Pancreas (tissue), 10 donors: Measurements from ENCODE around the gene POLN. TPM values are rescaled to one million over a fixed set of nuclear protein-coding genes. Genes with fewer than 3 reads are reported as not detected.
A peak's percentile ranks its signal among the peaks of the same experiment; 100 is the strongest.

Experiments used
- ATAC-seq, 4 donors: fragments of 200-7000 bp; cut with Tn5 transposase; one replicate each; pipeline versions ENCODE4 v1.8.0 to v1.9.1; 2020; ENCODE audit warnings: mild to moderate bottlenecking in 4 of 4, moderate library complexity in 4 of 4
- DNase-seq, 6 donors: peaks; one replicate each; pipeline ENCODE4 v3.0.0-alpha.2; 2020
- FAIRE-seq: peaks from 2 replicates; lab custom pipeline; 2012; peaks lifted over from hg19 to GRCh38; lab: Jason Lieb, UNC
- H3K27ac ChIP-seq, 4 donors: fragments of 200-600 bp; sonication (generic); 1 replicate in 3 of 4; 2 replicates in 1 of 4; pipeline versions ENCODE4 v1.5.0 to v1.8.0; 2020
- H3K27me3 ChIP-seq, 4 donors: fragments of 200-600 bp; one replicate each; pipeline ENCODE4 v1.8.0; 2021
- H3K36me3 ChIP-seq, 3 donors: fragments of 200-600 bp; sonication (generic) in 1 of 3; one replicate each; pipeline versions ENCODE4 v1.5.0 to v1.8.0; 2020 to 2021
- H3K4me1 ChIP-seq, 3 donors: fragments of 200-600 bp; one replicate each; pipeline ENCODE4 v1.8.0; 2021
- H3K4me3 ChIP-seq, 4 donors: fragments of 200-600 bp; sonication (generic) in 2 of 4; one replicate each; pipeline versions ENCODE4 v1.5.0 to v1.8.0; 2020 to 2021
- H3K9me3 ChIP-seq, 4 donors: fragments of 200-600 bp; one replicate each; pipeline ENCODE4 v1.8.0; 2021
- WGBS, 2 donors: extraction: QIAGEN DNeasy Blood & Tissue Kit; methylation state at CpG; one replicate each; pipeline ENCODE4 v1.1.7; 2013; 5-methylcytosine and 5-hydroxymethylcytosine counted together
- intact Hi-C, 3 donors: fragments of 100-400 bp; cut with DNase I; formaldehyde crosslinking; loops; one replicate each; pipeline versions ENCODE4 v1.11.1 to v1.14.2; 2022
- polyA plus RNA-seq, 2 donors: library from polyadenylated mRNA; stranded (reverse); fragments of 200-250 nt; gene quantifications; one replicate each; pipeline ENCODE4 v1.2.3, GENCODE V29; 2013
- total RNA-seq, 6 donors: library from RNA; stranded (reverse); fragmentation: NEBNext Ultra II Directional in 4 of 6; extraction: Animal tissue kit (Norgen Biotek cat#: 25700) in 4 of 6; gene quantifications; one replicate each; pipeline versions ENCODE4 v1.2.1 to v1.2.4, GENCODE V29; 2021 to 2023
- TF ChIP-seq, protein P1 (sequence below), 4 donors: fragments of 200-600 bp; sonication (generic) in 3 of 4; IDR thresholded peaks; one replicate each; pipeline versions ENCODE4 v1.5.0 to v1.8.0; 2021; ENCODE audit warnings: antibody characterized with exemption in 4 of 4
- donor health status: healthy with polysubstance abuse.
- donor health status: DM: no; HTN: no; CAD: no; lungs with moderate emphysema.
- donor health status: DM: no; HTN: no; CAD: no.
- donor health status: control.
- donor health status: control.
- donor health status: Bipolar disorder and iron deficiency.
- donor health status: DM: yes; HTN: yes; CAD: no.
- donor health status: DM: no; HTN: no; CAD: no.
- donor health status: DM: no; HTN: no; CAD: no.
- donor health status: DM: yes; HTN: yes; CAD: no.

POLN gene
- total RNA-seq (1 to 10 TPM in 5 of 6 donors, under 1 TPM in 1; 0.95 to 2.3 (median 1.9) TPM), polyA plus RNA-seq (1 to 10 TPM; 2.5 to 3.6 TPM)

DNA sequence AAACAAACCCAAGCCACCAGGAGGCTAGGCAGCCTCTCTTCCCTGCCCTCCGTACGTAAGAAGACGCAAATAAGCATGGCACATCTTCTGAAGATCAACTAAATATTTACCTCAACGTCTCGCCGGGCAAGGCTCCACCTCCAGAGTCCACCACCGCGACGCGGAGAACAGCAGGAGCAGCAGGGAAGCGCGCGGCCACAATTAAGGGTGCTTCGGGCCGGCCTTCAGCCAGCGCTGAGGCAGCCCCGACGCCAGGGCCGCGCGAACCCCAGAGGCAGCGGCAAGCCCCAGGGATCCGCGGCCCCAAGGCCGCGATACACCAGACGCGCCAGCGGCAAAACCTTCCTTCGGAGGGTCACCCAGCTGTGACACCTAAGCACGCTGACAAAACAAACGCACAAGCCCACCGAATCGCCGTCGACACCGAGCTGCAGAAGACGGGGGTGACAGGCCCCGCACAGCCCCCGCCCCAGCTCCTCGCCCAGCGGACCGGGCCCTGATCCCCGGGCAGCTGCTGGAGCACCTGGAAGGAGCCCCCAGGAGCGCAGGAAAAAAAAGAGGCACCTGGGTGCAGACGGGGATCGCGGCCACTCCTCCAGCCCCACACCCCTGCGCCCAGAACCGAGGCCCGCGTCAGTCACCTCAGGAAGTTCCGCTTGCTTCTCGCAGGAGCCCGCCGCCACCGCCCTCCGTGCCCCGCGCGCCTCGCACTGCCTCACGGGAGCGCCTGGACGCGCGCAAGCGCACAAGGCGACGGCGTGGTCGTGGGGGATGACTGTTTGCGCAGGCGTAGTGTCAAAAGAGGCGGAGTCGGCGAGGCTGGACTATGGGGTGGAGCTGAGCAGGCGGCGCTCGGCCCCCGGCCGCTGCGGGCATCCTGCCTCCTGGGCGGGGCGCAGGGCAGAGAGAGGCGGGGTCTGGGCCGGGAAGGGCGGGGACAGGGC lies at the start of gene POLN, which contains the start of gene HAUS3:
TSS of gene POLN (minus strand) at position 712 of the 944 bp plus-strand sequence. CDS start 12,890 bp downstream, outside the sequence.
TSS of gene HAUS3 (minus strand) at position 712 of the 944 bp plus-strand sequence. CDS start 1,175 bp downstream, outside the sequence.
- DNase-seq = peak; percentile 97 to 100 (median 99)
- 0 to 1% methylated on average over 85 to 88 of the region's 88 CpGs for WGBS, 2 donors
- H3K9me3 ChIP-seq = no peaks in the 10 kb centered on the region
- peak within 1 kb of the TSS; percentile 24 to 67 (median 44) for H3K27ac ChIP-seq
- no peaks in the 10 kb centered on the region for H3K36me3 ChIP-seq
- peak; percentile 47 for FAIRE-seq
- H3K27me3 ChIP-seq = no peaks in the 10 kb centered on the region
- peak; percentile 94 to 98 (median 96) for ATAC-seq
- H3K4me3 ChIP-seq = peak within 1 kb of the TSS; percentile 79 to 98 (median 88)
- intact Hi-C loops = no loop called here
- peaks cover 7 to 31% (median 12%) of the 10 kb centered on the region in 3 donors for H3K4me1 ChIP-seq
- TF ChIP-seq, protein P1, sequence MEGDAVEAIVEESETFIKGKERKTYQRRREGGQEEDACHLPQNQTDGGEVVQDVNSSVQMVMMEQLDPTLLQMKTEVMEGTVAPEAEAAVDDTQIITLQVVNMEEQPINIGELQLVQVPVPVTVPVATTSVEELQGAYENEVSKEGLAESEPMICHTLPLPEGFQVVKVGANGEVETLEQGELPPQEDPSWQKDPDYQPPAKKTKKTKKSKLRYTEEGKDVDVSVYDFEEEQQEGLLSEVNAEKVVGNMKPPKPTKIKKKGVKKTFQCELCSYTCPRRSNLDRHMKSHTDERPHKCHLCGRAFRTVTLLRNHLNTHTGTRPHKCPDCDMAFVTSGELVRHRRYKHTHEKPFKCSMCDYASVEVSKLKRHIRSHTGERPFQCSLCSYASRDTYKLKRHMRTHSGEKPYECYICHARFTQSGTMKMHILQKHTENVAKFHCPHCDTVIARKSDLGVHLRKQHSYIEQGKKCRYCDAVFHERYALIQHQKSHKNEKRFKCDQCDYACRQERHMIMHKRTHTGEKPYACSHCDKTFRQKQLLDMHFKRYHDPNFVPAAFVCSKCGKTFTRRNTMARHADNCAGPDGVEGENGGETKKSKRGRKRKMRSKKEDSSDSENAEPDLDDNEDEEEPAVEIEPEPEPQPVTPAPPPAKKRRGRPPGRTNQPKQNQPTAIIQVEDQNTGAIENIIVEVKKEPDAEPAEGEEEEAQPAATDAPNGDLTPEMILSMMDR (IDR thresholded peaks at IDR 0.05) = no peak

GRCh38 chr4:2290974-2291704 lies 49.2 kb upstream of the POLN start:
- 85 to 88% methylated on average over 24 of the region's 24 CpGs for WGBS, 2 donors
- Histone ChIP-seq H3K36me3 (no peaks in the 10 kb centered on the region), H3K4me3 (no peak overlapping the region), H3K4me1 (no peaks in the 10 kb centered on the region), H3K27ac (no peak overlapping the region), H3K27me3 (no peaks in the 10 kb centered on the region), H3K9me3 (no peaks in the 10 kb centered on the region)
- FAIRE-seq (no peak), ATAC-seq (no peak), DNase-seq (no peak)
- intact Hi-C loops = no loop called here
- TF ChIP-seq, protein P1 (IDR thresholded peaks at IDR 0.05) = no peak

- no peak overlapping the region for H3K27ac ChIP-seq
- H3K36me3 ChIP-seq = no peaks in the 10 kb centered on the region
- no peak for FAIRE-seq
- no peaks in the 10 kb centered on the region for H3K27me3 ChIP-seq
- H3K9me3 ChIP-seq = no peaks in the 10 kb centered on the region
- WGBS, 2 donors = 87 to 89% methylated on average over 9 of the region's 9 CpGs
- intact Hi-C loops = no loop called here
- no peak for ATAC-seq
- peak in 1 of 6 donors; percentile 51 for DNase-seq
- no peaks in the 10 kb centered on the region for H3K4me1 ChIP-seq
- TF ChIP-seq, protein P1 (IDR thresholded peaks at IDR 0.05) = no peak
- H3K4me3 ChIP-seq = no peak overlapping the region
Measured at GRCh38 chr4:2290488-2290887, 48.6 kb upstream of the POLN start.

DNA sequence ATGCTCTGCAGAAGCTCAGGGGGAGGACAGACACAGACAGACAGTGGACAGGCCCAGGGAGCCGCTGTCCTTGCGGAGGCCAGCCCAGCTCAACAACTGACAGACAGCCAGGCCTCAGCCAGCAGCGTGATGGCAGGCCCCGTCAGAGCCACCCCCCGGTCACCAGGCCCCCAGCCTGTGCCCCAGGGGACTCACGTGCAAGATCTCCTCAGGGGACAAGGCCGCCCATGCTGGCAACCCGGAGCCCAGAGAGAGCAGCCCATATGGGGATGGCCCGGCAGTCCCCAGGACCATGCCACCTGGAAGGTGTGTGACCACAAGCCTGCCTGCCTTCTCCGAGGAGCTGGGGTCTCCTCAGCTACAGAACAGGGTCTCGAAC lies 48.0 kb upstream of the POLN start:
- H3K27me3 ChIP-seq = no peaks in the 10 kb centered on the region
- H3K9me3 ChIP-seq = no peaks in the 10 kb centered on the region
- 89 to 91% methylated on average over 11 of the region's 11 CpGs for WGBS, 2 donors
- TF ChIP-seq, protein P1 (IDR thresholded peaks at IDR 0.05) = no peak
- DNase-seq (peak in 2 of 6 donors; percentile 3 to 69), ATAC-seq (no peak), FAIRE-seq (no peak)
- intact Hi-C loops = no loop called here
- no peak overlapping the region for H3K27ac ChIP-seq
- no peaks in the 10 kb centered on the region for H3K36me3 ChIP-seq
- no peaks in the 10 kb centered on the region for H3K4me1 ChIP-seq
- no peak overlapping the region for H3K4me3 ChIP-seq
